Measurements from ENCODE around the gene CEL.
A peak's percentile ranks its signal among the peaks of the same experiment; 100 is the strongest.
"Not testable (repeated sequence)": the region's sequence is repeated elsewhere in the genome, so short reads cannot be mapped to it uniquely, and the experiment has no call there.

Gene CEL

GRCh38 chr9:133088146-133088750 lies 26.5 kb downstream of the CEL start:
- no peak overlapping the region for H3K27ac Mint-ChIP-seq
- H3K4me3 Mint-ChIP-seq, result no peak overlapping the region

GRCh38 chr9:133088756-133089155 lies 27.0 kb downstream of the CEL start:
- Mint-ChIP-seq H3K36me3 (ENCODE audit: insufficient read depth) (peaks cover 3% of the 10 kb centered on the region), H3K4me3 (no peak overlapping the region), H3K9me3 (peaks cover 0 to 3% of the 10 kb centered on the region in 2 donors), H3K27me3 (no peaks in the 10 kb centered on the region), H3K4me1 (ENCODE audit: low read depth in 2 of 2) (no peaks in the 10 kb centered on the region), H3K27ac (no peak overlapping the region)
- DNase-seq (no peak), ATAC-seq (replicated peaks) (no peak)

More at GRCh38 chr9:133088146-133088750, 26.5 kb downstream of the CEL start:
- no peak for DNase-seq
- Mint-ChIP-seq H3K9me3 (peaks cover 0 to 3% of the 10 kb centered on the region in 2 donors), H3K36me3 (ENCODE audit: insufficient read depth) (peaks cover 3% of the 10 kb centered on the region), H3K27me3 (no peaks in the 10 kb centered on the region), H3K4me1 (ENCODE audit: low read depth in 2 of 2) (no peaks in the 10 kb centered on the region)
- ATAC-seq (replicated peaks), result no peak

GRCh38 chr9:133089271-133089671 lies 27.5 kb downstream of the CEL start:
- DNase-seq (no peak), ATAC-seq (replicated peaks) (peak; percentile 27)
- Mint-ChIP-seq H3K9me3 (peaks cover 0 to 3% of the 10 kb centered on the region in 2 donors), H3K4me1 (ENCODE audit: low read depth in 2 of 2) (no peaks in the 10 kb centered on the region), H3K27ac (no peak overlapping the region), H3K4me3 (no peak overlapping the region), H3K27me3 (no peaks in the 10 kb centered on the region), H3K36me3 (ENCODE audit: insufficient read depth) (peaks cover 3% of the 10 kb centered on the region)

- ATAC-seq (replicated peaks), result no peak
- Mint-ChIP-seq H3K9me3 (peaks cover 0 to 3% of the 10 kb centered on the region in 2 donors), H3K36me3 (ENCODE audit: insufficient read depth) (peaks cover 3% of the 10 kb centered on the region), H3K4me3 (no peak overlapping the region), H3K4me1 (ENCODE audit: low read depth in 2 of 2) (no peaks in the 10 kb centered on the region), H3K27me3 (no peaks in the 10 kb centered on the region), H3K27ac (peak overlapping the region in 1 of 2 donors; percentile 20)
- no peak for DNase-seq
These were observed 28.4 kb downstream of the CEL start for GRCh38 chr9:133090187-133090586.

GRCh38 chr9:133090752-133091385 lies 29.1 kb downstream of the CEL start:
- Mint-ChIP-seq H3K4me1 (ENCODE audit: low read depth in 2 of 2) (no peaks in the 10 kb centered on the region), H3K4me3 (no peak overlapping the region), H3K27ac (peak overlapping the region in 1 of 2 donors; percentile 20), H3K9me3 (peaks cover under 1 to 3% of the 10 kb centered on the region in 2 donors), H3K27me3 (no peaks in the 10 kb centered on the region), H3K36me3 (ENCODE audit: insufficient read depth) (peaks cover 3% of the 10 kb centered on the region)
- DNase-seq, result no peak
- no peak for ATAC-seq (replicated peaks)

- not testable (repeated sequence) for H3K9me3 Mint-ChIP-seq; ATAC-seq (replicated peaks); H3K4me3 Mint-ChIP-seq; H3K4me1 Mint-ChIP-seq (ENCODE audit: low read depth in 2 of 2); DNase-seq; H3K27me3 Mint-ChIP-seq
- Mint-ChIP-seq H3K27ac (peak overlapping the region in 1 of 2 donors; percentile 23), H3K36me3 (ENCODE audit: insufficient read depth) (peaks cover 29% of the 10 kb centered on the region)
These were observed 32.6 kb downstream of the CEL start for GRCh38 chr9:133094351-133094750.

GRCh38 chr9:133094842-133095393 lies 33.1 kb downstream of the CEL start:
- Mint-ChIP-seq H3K27me3 (no peaks in the 10 kb centered on the region), H3K4me1 (ENCODE audit: low read depth in 2 of 2) (no peaks in the 10 kb centered on the region), H3K27ac (peak overlapping the region; percentile 23 to 54), H3K4me3 (no peak overlapping the region), H3K36me3 (ENCODE audit: insufficient read depth) (peaks cover 33% of the 10 kb centered on the region), H3K9me3 (peaks cover 8 to 9% of the 10 kb centered on the region in 2 donors)
- ATAC-seq (replicated peaks), result no peak
- no peak for DNase-seq

- DNase-seq, result no peak
- peak overlapping the region in 1 of 2 donors; percentile 55 for H3K27ac Mint-ChIP-seq
- no peaks in the 10 kb centered on the region for H3K27me3 Mint-ChIP-seq
- peaks cover 0 to 3% of the 10 kb centered on the region in 2 donors for H3K4me1 Mint-ChIP-seq (ENCODE audit: low read depth in 2 of 2)
- H3K4me3 Mint-ChIP-seq, result no peak overlapping the region
- ATAC-seq (replicated peaks), result no peak
- H3K36me3 Mint-ChIP-seq (ENCODE audit: insufficient read depth), result peaks cover 63% of the 10 kb centered on the region
- H3K9me3 Mint-ChIP-seq, result peaks cover 6 to 9% of the 10 kb centered on the region in 2 donors
These were observed 36.4 kb downstream of the CEL start for GRCh38 chr9:133098104-133098754.

GRCh38 chr9:133098871-133099270 lies 37.1 kb downstream of the CEL start:
- H3K27me3 Mint-ChIP-seq, result no peaks in the 10 kb centered on the region
- H3K9me3 Mint-ChIP-seq, result peaks cover 6 to 9% of the 10 kb centered on the region in 2 donors
- peaks cover 69% of the 10 kb centered on the region for H3K36me3 Mint-ChIP-seq (ENCODE audit: insufficient read depth)
- no peak for DNase-seq
- no peak for ATAC-seq (replicated peaks)
- no peak overlapping the region for H3K4me3 Mint-ChIP-seq
- H3K27ac Mint-ChIP-seq, result no peak overlapping the region
- peaks cover 0 to 3% of the 10 kb centered on the region in 2 donors for H3K4me1 Mint-ChIP-seq (ENCODE audit: low read depth in 2 of 2)

- Mint-ChIP-seq H3K4me1 (ENCODE audit: low read depth in 2 of 2) (peaks cover 0 to 3% of the 10 kb centered on the region in 2 donors), H3K4me3 (no peak overlapping the region), H3K27me3 (no peaks in the 10 kb centered on the region), H3K27ac (peak overlapping the region in 1 of 2 donors; percentile 77), H3K36me3 (ENCODE audit: insufficient read depth) (peaks cover 80% of the 10 kb centered on the region), H3K9me3 (peaks cover 6 to 9% of the 10 kb centered on the region in 2 donors)
- ATAC-seq (replicated peaks), result no peak
- no peak for DNase-seq
These were observed 38.1 kb downstream of the CEL start for GRCh38 chr9:133099726-133100505.

- Mint-ChIP-seq H3K27ac (peak overlapping the region in 1 of 2 donors; percentile 77), H3K27me3 (no peaks in the 10 kb centered on the region), H3K9me3 (peaks cover 6 to 9% of the 10 kb centered on the region in 2 donors), H3K36me3 (ENCODE audit: insufficient read depth) (peaks cover 85% of the 10 kb centered on the region), H3K4me3 (peak overlapping the region in 1 of 2 donors; percentile 17), H3K4me1 (ENCODE audit: low read depth in 2 of 2) (peaks cover 0 to 3% of the 10 kb centered on the region in 2 donors)
- DNase-seq (no peak), ATAC-seq (replicated peaks) (no peak)
These were observed 39.0 kb downstream of the CEL start for GRCh38 chr9:133100506-133101355.

GRCh38 chr9:133101356-133102189 lies 39.8 kb downstream of the CEL start:
- peaks cover 2 to 6% of the 10 kb centered on the region in 2 donors for H3K4me1 Mint-ChIP-seq (ENCODE audit: low read depth in 2 of 2)
- H3K27me3 Mint-ChIP-seq, result no peaks in the 10 kb centered on the region
- no peak for ATAC-seq (replicated peaks)
- no peak for DNase-seq
- H3K27ac Mint-ChIP-seq, result peak overlapping the region in 1 of 2 donors; percentile 65
- H3K36me3 Mint-ChIP-seq (ENCODE audit: insufficient read depth), result peaks cover 91% of the 10 kb centered on the region
- H3K9me3 Mint-ChIP-seq, result peaks cover 0 to 1% of the 10 kb centered on the region in 2 donors
- peak overlapping the region in 1 of 2 donors; percentile 29 for H3K4me3 Mint-ChIP-seq

Data from effector memory CD8-positive, alpha-beta T cell (primary cell).